Muscle of leg (tissue), 9 donors: Measurements from ENCODE around the gene XRCC2. TPM values are rescaled to one million over a fixed set of nuclear protein-coding genes. Genes with fewer than 3 reads are reported as not detected.

Source experiments
- polyA plus RNA-seq, 8 donors: library from polyadenylated mRNA; unstranded; fragments of 120-200 nt; gene quantifications; one replicate each; pipeline versions ENCODE4 v1.2.1 to v1.2.3, GENCODE V29; 2013; ENCODE audit warnings: inconsistent platforms in 1 of 8, low replicate concordance in 1 of 8; ENCODE audit not compliant: insufficient read length in 8 of 8, insufficient read depth in 1 of 8
- total RNA-seq: library from RNA; stranded (reverse); fragments of 120-200 nt; gene quantifications from one replicate; pipeline ENCODE4 v1.2.4, GENCODE V29; 2013

Gene XRCC2
- total and polyA plus RNA-seq, 9 donors, result 2.8 to 4.7 (median 3.5) TPM

Other genes with a start within 250 kb of the XRCC2 start
- gene KMT2C, start 240.1 kb downstream of the XRCC2 start, total RNA-seq, result 40.6 TPM
- 10 to 100 TPM; 15.5 to 38.2 (median 32.8) TPM for gene KMT2C, start 240.1 kb downstream of the XRCC2 start, polyA plus RNA-seq
- gene ACTR3B, start 83.6 kb upstream of the XRCC2 start, total RNA-seq, result 8.1 TPM
- gene ACTR3B, start 83.6 kb upstream of the XRCC2 start, polyA plus RNA-seq, result 10 to 100 TPM in 3 of 8 donors, 1 to 10 TPM in 5; 8.7 to 11.1 (median 9.9) TPM